WI38 (cell line): ENCODE results near the gene PRODH.
"Not testable (repeated sequence)": the region's sequence is repeated elsewhere in the genome, so short reads cannot be mapped to it uniquely, and the experiment has no call there.

Experiments
- H3K4me3 ChIP-seq: 2 replicates; pipeline ENCODE4 v1.5.1; 2011; ENCODE audit warnings: low read depth, mild to moderate bottlenecking, control low read depth, low read length
- CTCF ChIP-seq: IDR thresholded peaks from 2 replicates; pipeline ENCODE4 v1.5.1; 2012; ENCODE audit warnings: low read depth, mild to moderate bottlenecking, control low read depth, low read length

Gene PRODH

GRCh38 chr22:18971321-18971751, 35.2 kb upstream of the PRODH start:
- H3K4me3 ChIP-seq: no peak overlapping the region
- no peak for TF ChIP-seq CTCF

- no peak overlapping the region for H3K4me3 ChIP-seq
- no peak for TF ChIP-seq CTCF
Observed at GRCh38 chr22:18970948-18971315, 34.8 kb upstream of the PRODH start.

- H3K4me3 ChIP-seq: no peak overlapping the region
Observed at GRCh38 chr22:18970176-18970947, 34.3 kb upstream of the PRODH start.

GRCh38 chr22:18969158-18969942, 33.3 kb upstream of the PRODH start:
- not testable (repeated sequence) for H3K4me3 ChIP-seq

More at GRCh38 chr22:18970176-18970947, 34.3 kb upstream of the PRODH start:
- TF ChIP-seq CTCF: no peak

GRCh38 chr22:18968011-18968749, 32.1 kb upstream of the PRODH start:
- TF ChIP-seq CTCF: no peak

GRCh38 chr22:18967391-18968010, 31.4 kb upstream of the PRODH start:
- H3K4me3 ChIP-seq: not testable (repeated sequence)

More at GRCh38 chr22:18968011-18968749, 32.1 kb upstream of the PRODH start:
- no peak overlapping the region for H3K4me3 ChIP-seq

- H3K4me3 ChIP-seq: no peak overlapping the region
- TF ChIP-seq CTCF: no peak
Observed at GRCh38 chr22:18966748-18967147, 30.7 kb upstream of the PRODH start.
